Loucy (cell line): Measurements from ENCODE around the gene JARID2.

Experiments
- H2AFZ ChIP-seq: fragments of 200-600 bp; sonication (generic); 2 replicates; pipeline ENCODE4 v1.6.0; 2016; ENCODE audit warnings: antibody characterized with exemption, mild to moderate bottlenecking, low read length, moderate library complexity
- H3F3A ChIP-seq: fragments of 200-600 bp; 2 replicates; pipeline ENCODE4 v1.6.0; 2016; ENCODE audit warnings: antibody characterized with exemption, low read depth, mild to moderate bottlenecking
- H3K27me3 ChIP-seq: fragments of 200-600 bp; sonication (generic); 2 replicates; pipeline ENCODE4 v1.6.1; 2014; ENCODE audit warnings: low read length, mild to moderate bottlenecking; ENCODE audit not compliant: insufficient read depth, poor library complexity, severe bottlenecking
- H3K36me3 ChIP-seq: fragments of 200-600 bp; sonication (generic); 2 replicates; pipeline ENCODE4 v1.6.1; 2016; ENCODE audit warnings: low read length; ENCODE audit not compliant: insufficient read depth
- H3K4me1 ChIP-seq: fragments of 200-600 bp; sonication (generic); 2 replicates; pipeline ENCODE4 v1.5.1; 2014; ENCODE audit warnings: low read length, mild to moderate bottlenecking; ENCODE audit not compliant: insufficient read depth, poor library complexity, severe bottlenecking
- H3K4me2 ChIP-seq: fragments of 200-600 bp; sonication (generic); 2 replicates; pipeline ENCODE4 v1.6.0; 2014; ENCODE audit warnings: antibody characterized with exemption, low read length, low read depth, mild to moderate bottlenecking; ENCODE audit not compliant: poor library complexity, severe bottlenecking
- H3K4me3 ChIP-seq: fragments of 200-600 bp; sonication (generic); 2 replicates; pipeline ENCODE4 v1.5.1; 2014; ENCODE audit warnings: low read length, mild to moderate bottlenecking, mixed read lengths; ENCODE audit not compliant: poor library complexity, severe bottlenecking
- H3K79me2 ChIP-seq: fragments of 200-600 bp; sonication (generic); 2 replicates; pipeline ENCODE4 v1.6.1; 2014; ENCODE audit warnings: low read length; ENCODE audit not compliant: insufficient read depth
- H3K9ac ChIP-seq: fragments of 200-600 bp; sonication (generic); 2 replicates; pipeline ENCODE4 v1.6.0; 2014; ENCODE audit warnings: mild to moderate bottlenecking, low read depth, low read length, moderate library complexity; ENCODE audit not compliant: poor library complexity, severe bottlenecking
- H3K9me2 ChIP-seq: fragments of 200-600 bp; sonication (generic); replicated peaks from 2 replicates; pipeline ENCODE4 v1.6.1; 2016; ENCODE audit warnings: low read depth, low read length, mixed read lengths
- H3K9me3 ChIP-seq: fragments of 200-600 bp; sonication (generic); 2 replicates; pipeline ENCODE4 v1.6.1; 2014; ENCODE audit warnings: mild to moderate bottlenecking, antibody characterized with exemption, low read length, low read depth; ENCODE audit not compliant: insufficient read depth
- H4K20me1 ChIP-seq: fragments of 200-600 bp; sonication (generic); 2 replicates; pipeline ENCODE4 v1.6.0; 2014; ENCODE audit warnings: antibody characterized with exemption, low read length, mild to moderate bottlenecking; ENCODE audit not compliant: insufficient read depth, poor library complexity, severe bottlenecking
- CTCF ChIP-seq: fragments of 200-600 bp; sonication (generic); conservative IDR thresholded peaks from 2 replicates; pipeline ENCODE4 v1.5.1; 2014; ENCODE audit warnings: mild to moderate bottlenecking, antibody characterized with exemption, low read length
- EZH2phosphoT487 ChIP-seq: fragments of 200-600 bp; IDR thresholded peaks from 2 replicates; pipeline ENCODE4 v1.6.1; 2018; ENCODE audit warnings: antibody characterized with exemption, mild to moderate bottlenecking, moderate library complexity, borderline replicate concordance

Gene JARID2

DNA sequence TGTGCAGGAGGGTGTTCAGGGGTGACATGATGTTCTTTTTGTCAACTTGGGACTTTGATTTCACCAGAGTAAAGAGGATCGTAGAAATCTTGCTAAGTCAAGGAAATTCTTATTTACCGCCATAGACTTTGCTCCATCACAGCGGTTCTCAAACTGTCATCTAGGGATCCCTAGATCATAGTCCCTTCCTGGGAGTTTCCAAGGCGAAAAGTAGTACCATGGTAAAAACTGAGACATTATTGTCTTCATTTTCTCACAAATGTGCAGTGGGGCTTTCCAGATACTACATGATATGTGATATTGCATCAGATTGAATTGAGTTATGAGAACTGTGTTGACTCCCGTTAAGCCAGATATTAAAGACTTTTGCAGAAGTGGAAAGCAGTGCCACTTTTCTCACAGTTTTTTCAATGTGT is 79.7 kb downstream of the JARID2 start:
- no peak overlapping the region for H3K4me2 ChIP-seq

GRCh38 chr6:15326067-15326614 is 80.3 kb downstream of the JARID2 start:
- no peaks in the 10 kb centered on the region for H3K9me2 ChIP-seq
- peaks cover 96% of the 10 kb centered on the region for H4K20me1 ChIP-seq
- TF ChIP-seq EZH2phosphoT487 (no peak), CTCF (no peak)
- H3K4me1 ChIP-seq, result peaks cover 73% of the 10 kb centered on the region
- H3K4me3 ChIP-seq, result no peak overlapping the region
- H2AFZ ChIP-seq, result no peak overlapping the region
- no peak overlapping the region for H3K4me2 ChIP-seq
- H3K36me3 ChIP-seq, result peaks cover 36% of the 10 kb centered on the region; the same call in 1 of the 2 replicates
- H3K9ac ChIP-seq, result no peak overlapping the region
- H3K9me3 ChIP-seq, result no peaks in the 10 kb centered on the region
- no peaks in the 10 kb centered on the region for H3K27me3 ChIP-seq
- no peaks in the 10 kb centered on the region for H3F3A ChIP-seq
- H3K79me2 ChIP-seq, result peaks cover 100% of the 10 kb centered on the region

More for the DNA sequence above, 79.7 kb downstream of the JARID2 start:
- H3K79me2 ChIP-seq, result peaks cover 100% of the 10 kb centered on the region
- H3K9me3 ChIP-seq, result no peaks in the 10 kb centered on the region
- H3K9ac ChIP-seq, result no peak overlapping the region
- no peak overlapping the region for H2AFZ ChIP-seq
- no peak for TF ChIP-seq CTCF
- TF ChIP-seq EZH2phosphoT487, result no peak
- H3F3A ChIP-seq, result no peaks in the 10 kb centered on the region
- no peaks in the 10 kb centered on the region for H3K9me2 ChIP-seq
- no peak overlapping the region for H3K4me3 ChIP-seq
- H3K4me1 ChIP-seq, result peaks cover 71% of the 10 kb centered on the region
- H4K20me1 ChIP-seq, result peaks cover 96% of the 10 kb centered on the region
- H3K36me3 ChIP-seq, result peaks cover 36% of the 10 kb centered on the region; the same call in 1 of the 2 replicates
- H3K27me3 ChIP-seq, result no peaks in the 10 kb centered on the region

GRCh38 chr6:15327271-15327670 is 81.4 kb downstream of the JARID2 start:
- Histone ChIP-seq H4K20me1 (peaks cover 96% of the 10 kb centered on the region), H3K9me2 (no peaks in the 10 kb centered on the region), H3K4me2 (peak overlapping the region; percentile 17), H3K79me2 (peaks cover 100% of the 10 kb centered on the region), H3K9ac (no peak overlapping the region), H3K4me1 (peaks cover 66% of the 10 kb centered on the region), H3K9me3 (no peaks in the 10 kb centered on the region), H3K36me3 (peaks cover 31% of the 10 kb centered on the region; the same call in 1 of the 2 replicates), H3F3A (no peaks in the 10 kb centered on the region), H3K4me3 (no peak overlapping the region), H3K27me3 (no peaks in the 10 kb centered on the region), H2AFZ (no peak overlapping the region)
- TF ChIP-seq CTCF, result peak; percentile 49
- TF ChIP-seq EZH2phosphoT487, result no peak
